Peyer's patch (tissue), 4 donors: Measurements from ENCODE around the gene B4GALNT1. TPM values are rescaled to one million over a fixed set of nuclear protein-coding genes. Genes with fewer than 3 reads are reported as not detected.

Experiments
- DNase-seq, 3 donors: peaks; one replicate each; pipeline ENCODE4 v3.0.0-alpha.2; 2017 to 2019
- H3K27ac ChIP-seq, 4 donors: fragments of 200-600 bp; sonication (generic); one replicate each; pipeline ENCODE4 v1.5.1; 2016 to 2019
- H3K27me3 ChIP-seq, 2 donors: fragments of 200-600 bp; sonication (generic); one replicate each; pipeline ENCODE4 v1.5.1; 2019
- H3K36me3 ChIP-seq, 3 donors: fragments of 200-600 bp; sonication (generic); one replicate each; pipeline ENCODE4 v1.5.1; 2016 to 2019
- H3K4me1 ChIP-seq, 4 donors: fragments of 200-600 bp; sonication (generic); one replicate each; pipeline ENCODE4 v1.5.1; 2016 to 2019
- H3K4me3 ChIP-seq, 4 donors: fragments of 200-600 bp; sonication (generic); 1 replicate in 3 of 4; 2 replicates in 1 of 4; pipeline ENCODE4 v1.5.1; 2016 to 2019; ENCODE audit warnings: mild to moderate bottlenecking in 1 of 4
- H3K9me3 ChIP-seq, 4 donors: fragments of 200-600 bp; sonication (generic); one replicate each; pipeline ENCODE4 v1.5.1; 2016 to 2019; ENCODE audit warnings: mild to moderate bottlenecking in 1 of 4
- CTCF ChIP-seq, 6 experiments: fragments of 450-650 bp in 4 of 6; fragments of 200-600 bp in 2 of 6; sonication (generic) in 1 of 6; IDR thresholded peaks; one replicate each; pipeline ENCODE4 v1.5.1; 2017 to 2019; ENCODE audit warnings: antibody characterized with exemption in 6 of 6, mild to moderate bottlenecking in 3 of 6, moderate library complexity in 1 of 6
- POLR2A ChIP-seq, 2 donors: fragments of 450-650 bp; IDR thresholded peaks; one replicate each; pipeline ENCODE4 v1.5.1; 2017; ENCODE audit warnings: antibody characterized with exemption in 2 of 2, mild to moderate bottlenecking in 2 of 2, moderate library complexity in 2 of 2
- total RNA-seq, 4 donors: library from RNA; depleted of rRNA; stranded (reverse); fragments of >200 nt; gene quantifications; one replicate each; pipeline ENCODE4 v1.1.0, GENCODE V29; 2016

The B4GALNT1 gene
- total RNA-seq, 4 donors from 2014 or later: 0.40 TPM; not detected in 3

GRCh38 chr12:57611827-57612710, 20.9 kb downstream of the B4GALNT1 start:
- Histone ChIP-seq H3K27me3 (no peaks in the 10 kb centered on the region), H3K36me3 (no peaks in the 10 kb centered on the region), H3K4me1 (peaks cover 0 to 15% (median 11%) of the 10 kb centered on the region in 4 donors), H3K9me3 (no peaks in the 10 kb centered on the region), H3K4me3 (peak overlapping the region; percentile 48 to 66 (median 61)), H3K27ac (peak overlapping the region; percentile 43 to 87 (median 70))
- TF ChIP-seq CTCF (IDR thresholded peaks at IDR 0.05) (no peak), POLR2A (IDR thresholded peaks at IDR 0.05) (no peak)
- DNase-seq: no peak

- H3K36me3 ChIP-seq: no peaks in the 10 kb centered on the region
- peaks cover 0 to 15% (median 11%) of the 10 kb centered on the region in 4 donors for H3K4me1 ChIP-seq
- H3K4me3 ChIP-seq: peak within 1 kb of the TSS; percentile 48 to 66 (median 61)
- no peaks in the 10 kb centered on the region for H3K9me3 ChIP-seq
- TF ChIP-seq CTCF (IDR thresholded peaks at IDR 0.05) (no peak), POLR2A (IDR thresholded peaks at IDR 0.05) (no peak)
- DNase-seq: peak in 2 of 3 donors; percentile 63 to 76
- peak within 1 kb of the TSS; percentile 43 to 87 (median 70) for H3K27ac ChIP-seq
- no peaks in the 10 kb centered on the region for H3K27me3 ChIP-seq
Measured at GRCh38 chr12:57611108-57611826, 21.7 kb downstream of the B4GALNT1 start, which contains the start of gene ARHGEF25. Gene ARHGEF25 (plus strand): TSS chr12:57611435. CDS start chr12:57611895, 460 bp downstream.

GRCh38 chr12:57610554-57611107, 22.4 kb downstream of the B4GALNT1 start:
- Histone ChIP-seq H3K27me3 (no peaks in the 10 kb centered on the region), H3K4me3 (peak overlapping the region; percentile 48 to 66 (median 61)), H3K4me1 (peaks cover 0 to 19% (median 11%) of the 10 kb centered on the region in 4 donors), H3K36me3 (no peaks in the 10 kb centered on the region), H3K27ac (peak overlapping the region; percentile 43 to 87 (median 70)), H3K9me3 (no peaks in the 10 kb centered on the region)
- TF ChIP-seq CTCF (IDR thresholded peaks at IDR 0.05) (no peak), POLR2A (IDR thresholded peaks at IDR 0.05) (no peak)
- DNase-seq: peak in 1 of 3 donors; percentile 62

- no peak for TF ChIP-seq POLR2A (IDR thresholded peaks at IDR 0.05)
- TF ChIP-seq CTCF (IDR thresholded peaks at IDR 0.05): no peak
- DNase-seq: no peak
- Histone ChIP-seq H3K27me3 (no peaks in the 10 kb centered on the region), H3K9me3 (no peaks in the 10 kb centered on the region), H3K36me3 (no peaks in the 10 kb centered on the region), H3K27ac (peak overlapping the region; percentile 43 to 87 (median 63)), H3K4me3 (peak overlapping the region; percentile 14 to 66 (median 61)), H3K4me1 (peaks cover 0 to 22% (median 11%) of the 10 kb centered on the region in 4 donors)
Measured at GRCh38 chr12:57609781-57610553, 23.0 kb downstream of the B4GALNT1 start.
